Activated CD8-positive, alpha-beta T cell treated with anti-CD3 and anti-CD28 coated beads, Interleukin-2, amount 10 ng/mL, durations not matched to agents 7 days and 5 days (primary cell): ENCODE measurements around the gene EPHA1. TPM values are rescaled to one million over a fixed set of nuclear protein-coding genes. Genes with fewer than 3 reads are reported as not detected.

Experiments
- ATAC-seq: fragments of 150-1000 bp; cut with Tn5 transposase; one replicate; pipeline ENCODE4 v1.10.0; 2021; ENCODE audit warnings: moderate library complexity
- CTCF ChIA-PET: fragments of 350-600 bp; sonication (Branson Sonifier 250); formaldehyde crosslinking; loops from one replicate; lab custom pipeline; 2021; ENCODE audit warnings: antibody characterized with exemption; lab: Charles Lee
- POLR2A ChIA-PET: fragments of 350-600 bp; sonication (Branson Sonifier 250); formaldehyde crosslinking; loops from one replicate; lab custom pipeline; 2021; ENCODE audit warnings: antibody characterized with exemption; lab: Charles Lee
- DNase-seq: peaks from one replicate; pipeline ENCODE4 v3.0.0-alpha.2; 2020
- H3K27ac Mint-ChIP-seq: one replicate; pipeline ENCODE4 v1.8.0; 2021; ENCODE audit warnings: mild to moderate bottlenecking, mixed read lengths
- H3K27me3 Mint-ChIP-seq: one replicate; pipeline ENCODE4 v1.8.0; 2021; ENCODE audit warnings: low read depth, mixed read lengths
- H3K36me3 Mint-ChIP-seq: one replicate; pipeline ENCODE4 v1.8.0; 2021; ENCODE audit warnings: low read depth, mixed read lengths
- H3K4me1 Mint-ChIP-seq: one replicate; pipeline ENCODE4 v1.8.0; 2021; ENCODE audit warnings: low read depth, mixed read lengths
- H3K4me3 Mint-ChIP-seq: one replicate; pipeline ENCODE4 v1.8.0; 2021; ENCODE audit warnings: mild to moderate bottlenecking, mixed read lengths
- H3K9me3 Mint-ChIP-seq: one replicate; pipeline ENCODE4 v1.8.0; 2022; ENCODE audit warnings: mixed read lengths; ENCODE audit not compliant: insufficient read depth
- total RNA-seq, 2 experiments: library from RNA; stranded (reverse); gene quantifications; one replicate each; pipeline ENCODE4 v1.2.3, GENCODE V29; 2021

EPHA1 gene
- total RNA-seq: 10 to 100 TPM; 12.4 to 15.7 TPM

- DNase-seq (peak; percentile 59), ATAC-seq (peak; percentile 75)
- Mint-ChIP-seq H3K27ac (peak within 1 kb of the TSS; percentile 79), H3K27me3 (peaks cover 2% of the 10 kb centered on the region), H3K4me1 (peaks cover 53% of the 10 kb centered on the region), H3K4me3 (peak within 1 kb of the TSS; percentile 79), H3K9me3 (no peaks in the 10 kb centered on the region), H3K36me3 (peaks cover 4% of the 10 kb centered on the region)
- CTCF ChIA-PET: interaction anchor here (1.5 to 5.2 kb wide), 7 partner anchors 8 to 168 kb away, joined by 4 to 45 read pairs (median 12); partner anchors contain the start of gene ZYX
- POLR2A ChIA-PET: interaction anchor here (0.6 to 3.9 kb wide), 6 partner anchors 12 to 154 kb away, joined by 3 to 18 read pairs (median 8); partner anchors contain the start of gene CASP2
Measured at GRCh38 chr7:143408686-143409561, at the start of gene EPHA1. Gene EPHA1, minus strand, starts transcription at chr7:143408856. Its CDS starts 51 bp downstream, at chr7:143408805.

- ChIA-PET CTCF (no interaction called here), POLR2A (no interaction called here)
- Mint-ChIP-seq H3K4me1 (no peaks in the 10 kb centered on the region), H3K4me3 (no peak overlapping the region), H3K36me3 (no peaks in the 10 kb centered on the region), H3K9me3 (no peaks in the 10 kb centered on the region), H3K27ac (no peak overlapping the region), H3K27me3 (no peaks in the 10 kb centered on the region)
- DNase-seq (no peak), ATAC-seq (no peak)
Measured at GRCh38 chr7:143458263-143458662, 49.6 kb upstream of the EPHA1 start.

- CTCF ChIA-PET: no interaction called here
- H3K27me3 Mint-ChIP-seq: no peaks in the 10 kb centered on the region
- no peak overlapping the region for H3K27ac Mint-ChIP-seq
- POLR2A ChIA-PET: no interaction called here
- no peaks in the 10 kb centered on the region for H3K36me3 Mint-ChIP-seq
- ATAC-seq: no peak
- no peak for DNase-seq
- H3K9me3 Mint-ChIP-seq: no peaks in the 10 kb centered on the region
- H3K4me3 Mint-ChIP-seq: no peak overlapping the region
- H3K4me1 Mint-ChIP-seq: no peaks in the 10 kb centered on the region
Measured at GRCh38 chr7:143456992-143457793, 48.5 kb upstream of the EPHA1 start.

GRCh38 chr7:143455942-143456341 lies 47.3 kb upstream of the EPHA1 start:
- ChIA-PET POLR2A (no interaction called here), CTCF (no interaction called here)
- H3K9me3 Mint-ChIP-seq: no peaks in the 10 kb centered on the region
- H3K4me3 Mint-ChIP-seq: no peak overlapping the region
- ATAC-seq (no peak), DNase-seq (no peak)
- no peak overlapping the region for H3K27ac Mint-ChIP-seq
- H3K27me3 Mint-ChIP-seq: no peaks in the 10 kb centered on the region
- no peaks in the 10 kb centered on the region for H3K4me1 Mint-ChIP-seq
- H3K36me3 Mint-ChIP-seq: no peaks in the 10 kb centered on the region

GRCh38 chr7:143455491-143455890 lies 46.8 kb upstream of the EPHA1 start:
- ATAC-seq (no peak), DNase-seq (no peak)
- ChIA-PET POLR2A (no interaction called here), CTCF (no interaction called here)
- Mint-ChIP-seq H3K36me3 (no peaks in the 10 kb centered on the region), H3K4me1 (no peaks in the 10 kb centered on the region), H3K27me3 (no peaks in the 10 kb centered on the region), H3K9me3 (no peaks in the 10 kb centered on the region), H3K4me3 (no peak overlapping the region), H3K27ac (no peak overlapping the region)

GRCh38 chr7:143454091-143454680 lies 45.5 kb upstream of the EPHA1 start:
- CTCF ChIA-PET: interaction anchor here (1.1 kb wide), 1 partner anchor 448 kb away, joined by 3 read pairs; the partner anchor contains the start of gene TCAF1

GRCh38 chr7:143452495-143452894 lies 43.8 kb upstream of the EPHA1 start:
- no peak for ATAC-seq
- no peaks in the 10 kb centered on the region for H3K27me3 Mint-ChIP-seq
- no peak overlapping the region for H3K27ac Mint-ChIP-seq
- CTCF ChIA-PET: no interaction called here
- POLR2A ChIA-PET: no interaction called here
- H3K4me3 Mint-ChIP-seq: no peak overlapping the region
- H3K9me3 Mint-ChIP-seq: no peaks in the 10 kb centered on the region
- no peaks in the 10 kb centered on the region for H3K4me1 Mint-ChIP-seq
- no peaks in the 10 kb centered on the region for H3K36me3 Mint-ChIP-seq
- no peak for DNase-seq

More at GRCh38 chr7:143454091-143454680, 45.5 kb upstream of the EPHA1 start:
- ATAC-seq (no peak), DNase-seq (no peak)
- POLR2A ChIA-PET: no interaction called here
- H3K36me3 Mint-ChIP-seq: no peaks in the 10 kb centered on the region
- H3K27me3 Mint-ChIP-seq: no peaks in the 10 kb centered on the region
- H3K4me3 Mint-ChIP-seq: no peak overlapping the region
- H3K4me1 Mint-ChIP-seq: no peaks in the 10 kb centered on the region
- H3K27ac Mint-ChIP-seq: no peak overlapping the region
- H3K9me3 Mint-ChIP-seq: no peaks in the 10 kb centered on the region

- H3K36me3 Mint-ChIP-seq: no peaks in the 10 kb centered on the region
- no peak overlapping the region for H3K4me3 Mint-ChIP-seq
- DNase-seq: no peak
- ChIA-PET POLR2A (no interaction called here), CTCF (no interaction called here)
- H3K27me3 Mint-ChIP-seq: no peaks in the 10 kb centered on the region
- H3K4me1 Mint-ChIP-seq: no peaks in the 10 kb centered on the region
- no peak overlapping the region for H3K27ac Mint-ChIP-seq
- H3K9me3 Mint-ChIP-seq: no peaks in the 10 kb centered on the region
- ATAC-seq: no peak
Measured at GRCh38 chr7:143451746-143452145, 43.1 kb upstream of the EPHA1 start.

GRCh38 chr7:143451122-143451521 lies 42.5 kb upstream of the EPHA1 start:
- Mint-ChIP-seq H3K4me3 (no peak overlapping the region), H3K9me3 (no peaks in the 10 kb centered on the region), H3K27ac (no peak overlapping the region), H3K36me3 (no peaks in the 10 kb centered on the region), H3K4me1 (no peaks in the 10 kb centered on the region), H3K27me3 (no peaks in the 10 kb centered on the region)
- no peak for DNase-seq
- POLR2A ChIA-PET: no interaction called here
- CTCF ChIA-PET: no interaction called here
- ATAC-seq: no peak

GRCh38 chr7:143449793-143450192 lies 41.1 kb upstream of the EPHA1 start:
- Mint-ChIP-seq H3K36me3 (no peaks in the 10 kb centered on the region), H3K4me3 (no peak overlapping the region), H3K9me3 (no peaks in the 10 kb centered on the region), H3K4me1 (no peaks in the 10 kb centered on the region), H3K27ac (no peak overlapping the region), H3K27me3 (no peaks in the 10 kb centered on the region)
- ChIA-PET CTCF (no interaction called here), POLR2A (no interaction called here)
- no peak for ATAC-seq
- no peak for DNase-seq

- ChIA-PET POLR2A (no interaction called here), CTCF (no interaction called here)
- ATAC-seq (no peak), DNase-seq (no peak)
- Mint-ChIP-seq H3K9me3 (no peaks in the 10 kb centered on the region), H3K27ac (no peak overlapping the region), H3K4me1 (no peaks in the 10 kb centered on the region), H3K4me3 (no peak overlapping the region), H3K36me3 (no peaks in the 10 kb centered on the region), H3K27me3 (no peaks in the 10 kb centered on the region)
Measured at GRCh38 chr7:143448429-143448828, 39.8 kb upstream of the EPHA1 start.
